BJ (cell line): Measurements from ENCODE around the gene RIPOR3. TPM values are rescaled to one million over a fixed set of nuclear protein-coding genes. Genes with fewer than 3 reads are reported as not detected.
A peak's percentile ranks its signal among the peaks of the same experiment; 100 is the strongest.

Source experiments
- CTCF ChIA-PET: fragments of 350-600 bp; formaldehyde crosslinking; extraction: SDS; loops from one replicate; lab custom pipeline; 2021; ENCODE audit warnings: antibody characterized with exemption, inconsistent platforms; lab: Yijun Ruan, JAX
- POLR2A ChIA-PET: fragments of 300-600 bp; sonication (Branson Sonifier 250); formaldehyde crosslinking; extraction: SDS; loops from one replicate; lab custom pipeline; 2021; ENCODE audit warnings: antibody characterized with exemption; lab: Charles Lee
- DNase-seq: peaks from one replicate; pipeline ENCODE4 v3.0.0-alpha.2; 2011; ENCODE audit warnings: low read depth
- H3K27me3 ChIP-seq: 2 replicates; pipeline ENCODE4 v1.6.0; 2011; ENCODE audit warnings: low read length; ENCODE audit not compliant: control insufficient read depth, insufficient read depth
- H3K36me3 ChIP-seq: 2 replicates; pipeline ENCODE4 v1.5.1; 2011; ENCODE audit warnings: low read length; ENCODE audit not compliant: control insufficient read depth, insufficient read depth
- H3K4me3 ChIP-seq: 2 replicates; pipeline ENCODE4 v1.5.1; 2011; ENCODE audit warnings: low read depth, mild to moderate bottlenecking, control low read depth, low read length
- polyA plus RNA-seq: library from polyadenylated mRNA; depleted of rRNA; stranded (reverse); fragments of >200 nt; gene quantifications from 2 replicates; pipeline ENCODE4 v1.2.3, GENCODE V29; 2011
- TF ChIP-seq, protein P1 (sequence below): IDR thresholded peaks from 2 replicates; pipeline ENCODE4 v1.5.1; 2011; ENCODE audit warnings: low read depth, mild to moderate bottlenecking, control low read depth, inconsistent platforms, low read length, moderate library complexity; ENCODE audit not compliant: insufficient read depth

RIPOR3 gene
- polyA plus RNA-seq, 1 experiment: 1.2 TPM

DNA sequence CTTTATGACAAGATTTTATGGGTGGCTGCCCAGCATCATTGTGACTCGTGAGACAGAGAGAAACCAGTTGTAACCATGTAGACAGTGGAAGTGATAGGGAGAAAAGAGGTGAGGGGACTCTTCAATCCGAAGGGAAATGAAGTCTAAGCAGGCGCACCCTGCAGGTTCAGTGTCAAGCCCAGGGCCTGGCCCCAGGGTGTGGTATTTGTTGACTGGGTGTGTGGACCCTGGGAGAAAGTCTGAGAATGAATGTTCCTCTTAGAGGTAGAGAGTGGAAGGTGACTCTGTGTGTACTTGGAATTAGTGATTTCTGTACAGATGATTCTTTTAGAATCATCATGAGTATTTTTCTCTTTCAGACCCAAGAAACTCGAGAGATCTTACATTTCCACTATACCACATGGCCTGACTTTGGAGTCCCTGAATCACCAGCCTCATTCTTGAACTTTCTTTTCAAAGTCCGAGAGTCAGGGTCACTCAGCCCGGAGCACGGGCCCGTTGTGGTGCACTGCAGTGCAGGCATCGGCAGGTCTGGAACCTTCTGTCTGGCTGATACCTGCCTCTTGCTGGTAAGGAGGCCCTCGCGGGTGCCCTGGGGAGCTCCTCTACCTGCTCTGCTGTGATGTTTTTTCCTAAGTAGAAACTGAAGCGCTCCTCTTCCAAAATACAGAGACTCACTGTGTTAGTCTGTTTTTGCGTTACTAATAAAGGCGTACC is 113.1 kb downstream of the RIPOR3 start:
- Histone ChIP-seq H3K36me3 (peaks cover 38% of the 10 kb centered on the region), H3K4me3 (no peak overlapping the region), H3K27me3 (no peaks in the 10 kb centered on the region)
- POLR2A ChIA-PET: interaction anchor here (0.6 kb wide), 1 partner anchor 14 kb away, joined by 4 read pairs; no protein-coding TSS in a partner anchor
- TF ChIP-seq, protein P1, sequence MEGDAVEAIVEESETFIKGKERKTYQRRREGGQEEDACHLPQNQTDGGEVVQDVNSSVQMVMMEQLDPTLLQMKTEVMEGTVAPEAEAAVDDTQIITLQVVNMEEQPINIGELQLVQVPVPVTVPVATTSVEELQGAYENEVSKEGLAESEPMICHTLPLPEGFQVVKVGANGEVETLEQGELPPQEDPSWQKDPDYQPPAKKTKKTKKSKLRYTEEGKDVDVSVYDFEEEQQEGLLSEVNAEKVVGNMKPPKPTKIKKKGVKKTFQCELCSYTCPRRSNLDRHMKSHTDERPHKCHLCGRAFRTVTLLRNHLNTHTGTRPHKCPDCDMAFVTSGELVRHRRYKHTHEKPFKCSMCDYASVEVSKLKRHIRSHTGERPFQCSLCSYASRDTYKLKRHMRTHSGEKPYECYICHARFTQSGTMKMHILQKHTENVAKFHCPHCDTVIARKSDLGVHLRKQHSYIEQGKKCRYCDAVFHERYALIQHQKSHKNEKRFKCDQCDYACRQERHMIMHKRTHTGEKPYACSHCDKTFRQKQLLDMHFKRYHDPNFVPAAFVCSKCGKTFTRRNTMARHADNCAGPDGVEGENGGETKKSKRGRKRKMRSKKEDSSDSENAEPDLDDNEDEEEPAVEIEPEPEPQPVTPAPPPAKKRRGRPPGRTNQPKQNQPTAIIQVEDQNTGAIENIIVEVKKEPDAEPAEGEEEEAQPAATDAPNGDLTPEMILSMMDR: no peak
- CTCF ChIA-PET: interaction anchor here (0.7 to 6.0 kb wide), 10 partner anchors 10 to 507 kb away, joined by 3 to 40 read pairs (median 6); no protein-coding TSS in a partner anchor
- no peak for DNase-seq

- peaks cover 34% of the 10 kb centered on the region for H3K36me3 ChIP-seq
- no peak for DNase-seq
- ChIA-PET CTCF (interaction anchor here (0.7 to 6.0 kb wide), 13 partner anchors 11 to 506 kb away, joined by 3 to 40 read pairs (median 4); no protein-coding TSS in a partner anchor), POLR2A (interaction anchor here (0.6 kb wide), 1 partner anchor 15 kb away, joined by 4 read pairs; no protein-coding TSS in a partner anchor)
- H3K4me3 ChIP-seq: no peak overlapping the region
- H3K27me3 ChIP-seq: no peaks in the 10 kb centered on the region
- TF ChIP-seq, protein P1: no peak
Observed at GRCh38 chr20:50577175-50578018, 113.9 kb downstream of the RIPOR3 start.

DNA sequence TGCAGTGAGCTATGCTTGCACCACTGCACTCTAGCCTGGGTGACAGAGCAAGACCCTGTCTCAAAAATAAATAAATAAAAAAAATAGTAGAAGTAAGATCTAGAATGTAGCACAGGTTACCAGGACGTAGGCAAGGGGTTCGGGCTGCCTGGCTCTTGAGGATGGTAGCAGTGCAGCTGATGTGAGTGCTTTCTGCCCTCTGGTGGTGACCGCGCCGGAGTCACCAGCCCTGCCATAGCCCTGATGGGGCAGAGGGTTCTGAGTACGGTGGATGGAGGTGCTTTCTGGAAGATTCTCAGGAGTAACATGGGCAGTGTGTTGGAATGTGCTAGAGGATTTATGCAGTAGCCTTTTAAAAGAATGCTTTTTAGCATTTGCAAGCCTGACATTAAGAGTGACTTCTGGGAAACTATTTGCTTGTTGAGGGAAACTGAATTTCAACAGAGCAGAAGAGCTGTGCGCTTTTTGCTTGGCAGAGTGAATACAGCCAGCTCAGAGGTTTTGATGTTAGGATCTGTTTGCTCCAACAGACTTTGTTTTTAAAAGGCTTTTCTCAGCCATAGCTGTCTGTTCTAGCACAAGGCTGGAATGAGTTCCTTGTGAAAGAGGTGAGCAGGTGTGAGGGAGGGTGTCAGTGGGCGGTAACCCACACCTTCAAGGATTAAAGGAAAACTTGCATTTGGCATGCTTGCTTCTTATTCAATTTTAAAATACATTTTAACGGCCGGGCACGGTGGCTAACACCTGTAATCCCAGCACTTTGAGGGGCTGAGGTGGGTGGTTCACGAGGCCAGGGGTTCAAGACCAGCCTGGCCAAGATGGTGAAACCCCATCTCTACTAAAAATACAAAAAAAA is 115.2 kb downstream of the RIPOR3 start:
- no peaks in the 10 kb centered on the region for H3K27me3 ChIP-seq
- no peak overlapping the region for H3K4me3 ChIP-seq
- DNase-seq: no peak
- CTCF ChIA-PET: interaction anchor here (0.6 to 7.0 kb wide), 32 partner anchors 9 to 394 kb away, joined by 3 to 83 read pairs (median 4); no protein-coding TSS in a partner anchor
- H3K36me3 ChIP-seq: peaks cover 30% of the 10 kb centered on the region
- TF ChIP-seq, protein P1: peak; percentile 89
- POLR2A ChIA-PET: no interaction called here

DNA sequence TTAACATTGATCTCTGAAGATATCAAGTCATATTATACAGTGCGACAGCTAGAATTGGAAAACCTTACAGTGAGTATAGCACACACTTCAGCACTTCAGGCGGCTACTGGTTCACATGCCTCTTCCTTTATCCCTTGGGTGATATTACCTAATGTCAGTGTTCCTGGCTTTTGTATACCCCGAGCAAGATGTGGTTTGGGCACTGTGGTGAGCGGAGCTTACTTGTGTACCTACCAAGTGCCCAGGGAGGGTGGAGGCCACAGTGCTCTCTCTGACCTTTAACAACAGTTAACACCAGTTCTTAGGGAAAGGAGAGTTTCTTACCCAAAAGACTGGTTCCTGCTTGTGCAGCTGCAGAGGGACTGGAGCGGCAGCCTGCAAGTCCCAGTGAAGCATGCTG is 116.8 kb downstream of the RIPOR3 start:
- POLR2A ChIA-PET: no interaction called here
- TF ChIP-seq, protein P1: no peak
- no peak overlapping the region for H3K4me3 ChIP-seq
- H3K27me3 ChIP-seq: no peaks in the 10 kb centered on the region
- peaks cover 21% of the 10 kb centered on the region for H3K36me3 ChIP-seq
- CTCF ChIA-PET: interaction anchor here (0.9 to 7.0 kb wide), 11 partner anchors 10 to 388 kb away, joined by 3 to 83 read pairs (median 8); no protein-coding TSS in a partner anchor
- no peak for DNase-seq
